ENCODE measurements around the gene SBF2.

- TF ChIP-seq EZH2 (IDR thresholded peaks at IDR 0.05; ENCODE audit: borderline replicate concordance, low read length) (no peak), CTCF (IDR thresholded peaks at IDR 0.05; ENCODE audit: low read length) (no peak)
Measured at GRCh38 chr11:9758637-9759518, 535.1 kb downstream of the SBF2 start.

Data from OCI-LY1 (cell line).